Ovary (tissue), 3 donors: ENCODE results near the gene HOXC9.

ENCODE experiments used
- CTCF ChIP-seq, 3 donors: fragments of 450-650 bp in 2 of 3; fragments of 200-600 bp in 1 of 3; IDR thresholded peaks; one replicate each; pipeline versions ENCODE4 v1.5.1 to v1.8.0; 2016 to 2022; ENCODE audit warnings: antibody characterized with exemption in 3 of 3, mild to moderate bottlenecking in 1 of 3
- POLR2A ChIP-seq: fragments of 450-650 bp; IDR thresholded peaks from one replicate; pipeline ENCODE4 v1.6.1; 2017; ENCODE audit warnings: antibody characterized with exemption, mild to moderate bottlenecking, moderate library complexity
- donor health status: DM: no; HTN: no; CAD: no.

GRCh38 chr12:54000116-54001114 is at the start of gene HOXC9:
- no peak for TF ChIP-seq CTCF (IDR thresholded peaks at IDR 0.05)
- peak; percentile 4 for TF ChIP-seq POLR2A
